GM18517 (cell line): ENCODE results near the gene COL23A1.

Experiments
- ATAC-seq: cut with Tn5 transposase; IDR thresholded peaks from one replicate; pipeline ENCODE4 v1.9.1; 2021; ENCODE audit warnings: mild to moderate bottlenecking, moderate library complexity; ENCODE audit not compliant: unreplicated experiment

Gene COL23A1

DNA sequence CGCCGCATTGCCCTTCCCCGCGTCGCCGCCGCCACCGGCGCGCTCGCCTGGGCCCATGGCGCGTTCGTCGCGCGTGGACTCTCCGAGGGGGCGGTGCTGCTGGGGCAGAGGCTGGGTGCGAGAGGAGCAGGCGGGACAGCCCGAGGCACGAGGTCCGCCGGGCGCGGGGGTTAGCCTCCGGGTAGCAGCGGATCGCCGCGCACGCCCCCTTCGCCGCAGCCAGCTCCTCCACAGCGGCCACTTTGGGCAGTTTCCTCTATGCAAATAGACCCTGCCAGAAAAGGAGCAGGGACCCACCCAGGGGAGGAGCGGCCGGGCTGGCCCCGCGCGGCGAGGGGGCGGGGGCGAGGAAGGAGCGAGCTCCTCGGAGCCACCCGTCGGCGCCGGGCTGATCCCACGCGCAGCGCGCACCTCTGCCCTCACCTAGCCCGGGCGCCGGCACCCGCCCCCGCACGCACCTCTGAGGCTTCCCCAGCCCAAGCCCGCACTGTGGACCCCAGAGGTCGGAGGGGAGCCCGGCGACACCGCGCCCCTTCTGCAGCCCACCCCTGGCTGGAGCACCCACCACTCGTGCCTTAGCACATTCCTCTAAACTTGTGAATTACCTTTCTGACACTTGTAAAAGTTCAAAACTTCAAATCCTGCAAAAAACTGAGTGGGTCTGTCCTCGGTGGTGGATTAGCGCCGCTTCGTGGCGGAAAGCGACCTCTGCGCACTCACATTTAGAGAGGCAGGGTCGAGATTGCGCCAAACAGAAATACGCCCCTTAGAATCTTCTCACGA, at the start of gene COL23A1:
TSS of gene COL23A1 (minus strand) at position 253 of the 783 bp plus-strand sequence.
- no peak for ATAC-seq

DNA sequence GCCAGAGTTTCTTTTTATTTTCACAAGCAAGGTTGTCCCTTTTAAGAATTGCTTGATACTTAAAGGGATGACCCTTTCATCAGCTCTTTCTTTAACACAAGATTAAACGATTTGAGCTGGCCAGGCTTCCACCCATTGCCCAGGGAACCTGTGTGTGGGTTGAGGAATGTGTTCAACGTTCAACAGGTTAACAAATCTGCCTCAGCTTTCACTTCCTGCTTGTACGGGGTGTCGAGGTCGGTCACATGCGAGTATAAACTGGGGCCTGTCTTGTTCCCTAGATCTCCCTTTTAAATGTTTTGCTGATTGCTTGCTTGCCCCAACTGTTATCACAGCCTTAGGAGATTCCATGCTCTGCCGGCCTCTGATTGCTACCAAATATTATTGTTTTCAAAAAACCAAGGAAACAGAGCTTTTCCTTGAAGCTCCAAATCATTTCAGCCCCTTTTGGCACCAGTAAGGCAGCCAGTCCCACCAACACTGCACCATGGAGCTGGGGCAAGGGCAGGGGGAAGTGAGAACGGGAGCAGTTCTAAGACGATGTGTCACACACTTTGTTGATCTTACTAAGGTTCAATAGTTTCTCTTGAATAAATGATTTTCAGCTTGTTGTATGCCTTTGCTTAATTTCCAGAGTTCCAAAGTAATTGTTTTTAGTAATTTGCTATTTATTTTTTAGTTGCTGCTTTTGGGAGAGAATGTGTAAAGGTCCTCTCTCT, 47.3 kb upstream of the COL23A1 start:
- ATAC-seq, result no peak

DNA sequence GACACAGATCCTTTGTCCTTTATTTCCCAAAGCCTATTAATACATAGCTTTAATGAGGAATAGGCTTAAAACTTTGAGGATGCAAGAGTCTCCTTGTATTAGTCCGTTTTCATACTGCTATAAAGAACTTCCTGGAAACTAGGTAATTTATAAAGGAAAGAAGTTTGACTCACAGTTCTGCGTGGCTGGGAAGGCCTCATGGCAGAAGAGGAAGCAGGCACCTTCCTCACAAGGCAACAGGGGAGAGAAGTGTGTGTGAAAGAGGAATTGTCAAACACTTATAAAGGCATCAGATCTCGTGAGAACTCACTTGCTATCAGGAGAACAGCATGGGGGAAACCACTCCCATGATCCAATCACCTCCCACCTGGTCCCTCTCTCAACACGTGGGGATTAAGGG, 42.1 kb upstream of the COL23A1 start:
- no peak for ATAC-seq

DNA sequence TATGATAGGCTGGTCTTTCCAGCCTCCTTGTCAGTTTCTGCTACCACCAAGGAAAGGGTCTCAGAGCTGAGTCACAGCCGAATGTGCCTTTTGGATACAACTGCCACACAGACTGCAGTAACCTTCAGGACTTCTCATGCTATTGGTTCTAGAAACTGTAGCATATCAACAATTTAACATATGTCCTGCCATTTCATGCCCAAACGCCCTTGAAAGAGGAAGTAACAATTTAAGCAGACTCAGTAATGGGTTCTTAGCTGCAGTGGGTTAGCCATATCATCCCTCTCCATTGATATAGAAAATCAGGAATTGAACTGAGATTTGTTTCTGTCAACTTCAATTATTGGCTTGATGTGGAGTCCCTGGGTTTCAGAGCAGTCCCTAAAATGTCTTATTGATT, 40.8 kb upstream of the COL23A1 start:
- no peak for ATAC-seq

DNA sequence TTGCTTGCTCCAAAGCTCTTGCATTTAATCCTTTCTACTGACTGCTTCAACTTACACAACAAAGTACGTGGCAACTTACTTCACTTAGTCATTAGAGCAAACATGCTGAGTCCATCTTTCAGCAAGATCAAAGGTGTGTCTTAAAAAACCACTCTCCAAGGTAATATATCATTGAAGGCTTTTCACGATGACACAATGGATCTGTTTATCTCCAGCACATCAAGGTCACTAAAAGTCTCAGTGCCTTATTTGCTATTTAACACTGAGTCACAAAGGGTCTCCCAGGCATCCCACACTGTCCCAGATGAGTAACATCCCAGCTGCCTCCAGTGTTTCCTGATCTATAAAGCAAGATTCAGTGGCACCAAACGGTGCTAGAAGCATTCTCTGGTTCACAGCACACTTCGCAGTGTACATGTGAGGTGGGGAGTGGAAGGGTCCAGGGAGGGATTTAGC, 40.3 kb upstream of the COL23A1 start:
- no peak for ATAC-seq

DNA sequence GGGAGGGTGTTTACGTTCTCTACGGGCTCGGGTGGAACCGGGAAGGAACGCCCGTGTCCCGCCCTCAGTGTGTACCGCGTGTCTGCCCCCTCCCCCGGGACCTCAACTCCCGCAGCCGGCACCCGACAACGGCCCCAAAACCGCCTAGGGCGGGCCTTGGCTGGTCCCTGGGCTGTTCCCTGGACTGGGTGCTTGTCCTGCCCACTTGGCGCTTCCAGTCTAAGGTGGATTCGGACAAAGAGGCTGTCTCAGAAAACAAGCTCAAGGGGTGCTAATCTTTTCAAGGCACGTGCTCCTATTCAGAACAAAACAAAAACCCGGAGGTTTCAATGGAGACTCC, 37.0 kb upstream of the COL23A1 start:
- ATAC-seq, result no peak

DNA sequence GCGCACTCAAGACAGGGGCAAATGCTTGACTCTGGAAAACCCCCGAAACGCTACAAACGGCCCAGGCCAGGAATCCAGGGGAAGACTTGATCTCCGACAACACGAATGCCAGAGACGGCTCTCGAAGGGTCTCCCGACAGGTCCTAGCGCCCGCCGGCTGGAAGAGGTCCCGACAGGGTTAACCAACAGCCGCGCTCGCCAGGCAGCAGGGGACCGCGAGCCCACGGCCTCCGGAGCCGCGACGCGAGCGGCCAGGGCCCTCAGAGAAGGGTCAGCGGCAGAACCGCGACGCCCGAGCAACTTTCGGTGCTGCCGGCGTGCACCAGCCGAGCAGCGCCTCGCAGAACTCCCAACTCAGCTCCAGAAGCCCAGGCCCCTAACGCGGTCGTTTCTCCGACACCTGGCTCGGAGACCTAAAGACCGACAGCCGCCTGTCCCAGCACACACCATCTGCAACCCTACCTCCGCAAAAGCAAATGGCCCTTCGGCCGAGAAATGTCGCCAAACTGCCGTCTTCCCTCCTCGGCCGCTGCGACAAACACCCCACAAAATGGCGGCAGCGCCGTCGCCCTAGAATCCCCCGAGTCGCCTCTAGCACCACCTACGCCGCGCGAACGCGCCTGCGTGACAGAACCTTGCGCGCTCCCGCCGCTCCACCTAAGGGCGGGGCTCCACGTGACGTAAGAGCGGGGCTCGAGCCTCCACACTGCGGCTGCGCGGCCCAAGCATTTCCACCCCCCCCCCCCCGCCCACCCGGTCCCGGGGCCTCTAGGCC, 36.5 kb upstream of the COL23A1 start, which contains the start of gene CLK4:
TSS of gene CLK4 (minus strand) at position 567 of the 775 bp plus-strand sequence. CDS start 3,634 bp downstream, outside the sequence.
- ATAC-seq, result peak; percentile 64

DNA sequence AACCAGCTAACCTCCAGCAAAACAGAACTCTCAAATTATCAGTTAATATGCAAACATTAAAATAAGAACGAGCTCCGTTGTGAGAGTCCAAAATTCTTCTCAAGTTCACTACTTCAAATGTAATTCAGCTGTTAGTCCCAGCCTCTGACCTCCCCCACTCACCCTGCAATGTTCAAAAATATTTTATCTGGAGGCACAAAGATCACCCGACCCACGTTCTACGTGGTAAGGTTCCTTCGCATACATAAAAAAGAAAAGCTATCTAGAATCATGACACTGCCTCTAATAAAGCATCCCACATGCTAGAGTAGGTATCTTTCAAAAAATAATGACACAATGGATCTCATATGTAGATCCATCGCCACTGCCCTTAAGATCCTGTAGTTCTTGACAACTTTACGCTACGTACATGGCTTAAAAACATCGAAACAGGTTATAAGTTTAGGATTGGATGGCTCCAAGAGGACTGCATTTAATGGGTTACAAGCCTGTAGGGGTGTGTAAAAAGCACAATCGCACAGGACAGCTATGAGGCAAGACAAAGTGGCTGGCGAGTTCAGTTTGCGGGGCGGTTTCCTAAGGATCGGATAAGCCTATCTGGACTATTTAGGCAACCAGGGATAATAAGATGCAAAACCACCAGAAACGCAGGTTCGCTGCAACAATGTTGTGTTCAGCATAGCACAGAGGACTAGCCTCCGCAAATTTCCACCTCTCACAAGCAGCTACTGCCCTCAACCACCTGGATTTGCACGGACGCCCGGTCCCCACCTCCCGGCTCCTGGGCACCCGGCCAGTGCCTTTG, 35.7 kb upstream of the COL23A1 start:
- ATAC-seq, result peak; percentile 28

DNA sequence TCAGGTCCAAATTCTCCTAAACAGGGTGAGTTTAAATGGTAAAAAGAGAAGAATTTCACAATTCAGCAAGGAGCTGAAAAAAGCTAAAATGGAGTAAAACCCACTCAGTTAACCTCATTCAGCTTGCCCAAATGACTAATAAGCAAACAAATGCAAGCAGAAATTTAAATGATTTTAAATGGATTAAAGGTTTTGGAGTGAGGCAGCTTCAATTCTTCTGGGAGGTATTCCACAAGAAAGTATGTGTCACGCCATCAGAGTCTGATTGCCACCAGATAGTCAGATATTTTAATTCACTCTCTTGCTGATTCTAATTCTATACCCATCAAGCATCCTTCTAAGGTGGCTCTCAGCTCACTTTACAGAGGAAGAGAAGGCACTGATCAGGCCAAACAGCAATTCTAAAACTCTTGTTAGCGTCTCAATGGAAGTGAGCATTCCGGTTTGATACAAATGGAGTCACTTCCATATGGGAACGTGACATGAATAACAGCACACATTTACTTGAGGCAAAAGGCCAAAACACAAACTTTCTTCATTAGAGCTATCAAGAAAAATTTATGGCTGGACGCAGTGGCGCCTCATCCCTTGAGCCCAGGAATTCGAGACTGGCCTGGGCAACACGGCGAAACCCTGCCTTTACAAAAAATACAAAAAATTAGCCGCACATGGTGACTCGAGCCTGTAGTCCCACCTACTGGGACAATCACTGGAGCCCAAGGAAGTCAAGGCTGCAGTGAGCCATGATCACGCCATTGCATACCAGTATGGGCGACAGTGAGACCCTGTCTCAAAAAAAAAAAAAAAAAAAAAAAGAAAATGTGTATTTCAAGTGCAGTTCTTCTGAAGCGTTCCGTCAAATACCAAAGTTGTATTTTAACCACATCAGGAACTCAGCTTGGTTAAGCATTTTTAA, 34.7 kb upstream of the COL23A1 start:
- ATAC-seq, result no peak

DNA sequence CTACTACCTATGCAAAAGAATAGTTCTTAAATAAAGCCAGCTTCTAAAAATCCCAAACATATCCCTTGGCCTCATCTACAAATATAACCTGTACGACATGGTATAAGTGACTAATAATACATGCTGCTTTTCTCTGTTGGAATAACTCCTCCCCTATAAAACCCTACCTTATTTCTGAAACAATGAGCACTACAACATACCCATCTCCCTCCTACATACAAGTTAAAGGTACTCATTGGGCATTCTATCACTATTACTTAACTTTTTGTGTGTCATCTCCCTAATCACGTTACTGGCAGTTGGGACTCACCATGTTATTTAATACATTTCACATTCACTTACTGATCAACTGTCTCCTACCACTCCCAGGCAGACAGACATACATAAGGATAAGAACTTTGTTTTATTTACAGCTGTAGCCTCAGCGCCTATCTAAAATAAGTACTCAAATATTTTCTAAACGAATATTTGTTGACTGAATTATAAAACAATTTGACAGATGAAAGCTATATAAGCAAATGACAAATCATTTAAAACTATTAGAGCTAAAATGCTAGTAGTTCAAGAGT, 32.6 kb upstream of the COL23A1 start:
- ATAC-seq, result no peak

DNA sequence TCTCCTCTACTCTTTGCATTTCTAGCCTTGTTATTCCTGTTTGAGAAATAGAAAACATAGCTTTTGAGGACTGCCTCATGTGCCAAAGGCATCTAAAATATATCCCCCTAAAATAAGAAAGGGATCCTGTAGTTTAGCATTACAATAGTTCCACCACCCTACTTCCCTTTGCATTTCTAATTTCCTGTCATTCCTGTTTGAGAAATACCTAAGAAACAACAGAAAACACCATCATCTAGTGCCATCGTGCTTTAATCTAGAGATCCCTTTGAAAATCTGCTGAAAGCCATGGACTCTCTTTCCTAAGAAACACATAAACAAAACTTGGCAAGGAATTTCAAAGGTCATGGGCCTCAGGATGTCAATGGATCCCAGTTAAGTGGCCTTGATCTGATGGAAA, 29.2 kb upstream of the COL23A1 start:
- no peak for ATAC-seq

DNA sequence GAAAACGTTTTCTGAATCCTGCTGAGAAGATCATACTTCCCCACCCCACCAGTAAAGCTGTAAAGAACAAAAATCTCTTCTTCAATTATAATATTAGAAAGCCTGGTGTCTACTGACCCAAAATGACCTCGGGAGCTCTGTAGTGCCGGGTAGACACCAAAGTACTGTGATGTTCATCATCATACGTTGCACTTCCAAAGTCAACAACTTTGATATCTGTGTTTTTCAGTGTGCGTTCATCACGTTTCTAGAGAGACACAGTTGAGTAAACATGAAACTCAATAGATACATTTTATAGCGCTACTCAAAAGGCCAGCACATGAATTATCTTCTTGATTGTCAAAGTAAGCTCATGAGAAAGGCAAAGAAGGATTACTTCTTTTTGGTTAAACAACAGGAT, 22.1 kb upstream of the COL23A1 start:
- no peak for ATAC-seq

DNA sequence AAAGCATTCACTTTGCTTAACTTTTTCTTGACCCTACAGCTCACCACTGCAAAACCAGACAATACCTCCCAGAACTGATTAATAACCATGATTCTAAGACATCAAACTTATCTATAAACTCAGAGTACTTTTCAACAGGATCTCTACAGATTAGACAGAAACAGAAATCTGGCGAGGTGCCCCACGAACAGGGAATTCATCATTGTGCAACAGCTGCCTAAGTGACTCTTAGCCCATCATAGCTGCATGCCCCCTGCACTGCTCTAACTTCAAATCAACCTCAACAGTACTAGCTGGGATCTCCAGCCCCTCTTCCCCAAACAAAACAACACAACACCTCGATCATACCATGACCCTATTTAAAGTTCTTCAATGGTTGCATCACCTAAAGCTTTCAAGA, 16.1 kb upstream of the COL23A1 start:
- ATAC-seq, result no peak

DNA sequence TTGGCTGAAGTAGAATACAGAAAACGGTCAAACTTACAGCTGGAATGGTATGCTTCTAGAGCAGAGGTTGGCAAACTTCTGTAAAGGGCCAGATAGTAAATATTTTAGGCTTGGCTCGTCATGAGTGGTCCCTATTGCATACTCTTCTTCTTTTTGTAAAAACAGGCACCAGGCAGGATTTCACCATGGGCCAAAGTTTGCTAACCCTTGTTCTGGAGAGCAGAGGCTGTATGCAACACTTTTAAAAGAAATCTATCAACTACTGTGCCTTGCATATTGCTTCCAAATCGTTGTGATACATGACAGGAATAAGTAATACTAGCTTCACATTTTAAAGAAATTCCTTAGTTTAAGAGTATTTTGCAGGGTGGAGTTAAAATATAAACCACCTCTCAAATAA, 15.6 kb upstream of the COL23A1 start:
- no peak for ATAC-seq

DNA sequence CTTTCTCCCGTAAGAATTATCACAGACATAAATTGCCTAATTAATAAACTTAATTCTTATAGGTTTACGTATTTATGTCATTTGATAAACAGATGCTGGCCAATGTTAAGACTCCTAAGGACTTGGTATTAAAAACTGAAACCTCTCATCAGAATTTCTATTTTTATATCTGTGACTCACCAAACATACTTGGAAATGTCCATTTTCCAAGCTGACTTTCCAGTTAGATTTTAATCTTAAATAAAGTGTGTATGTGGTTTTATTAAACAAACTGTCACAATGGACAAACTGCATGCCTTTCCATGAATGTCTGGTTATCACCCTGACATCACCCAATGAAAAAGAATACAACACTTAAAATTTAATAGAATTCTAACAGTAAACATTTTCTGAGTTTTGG, 12.6 kb upstream of the COL23A1 start:
- no peak for ATAC-seq

DNA sequence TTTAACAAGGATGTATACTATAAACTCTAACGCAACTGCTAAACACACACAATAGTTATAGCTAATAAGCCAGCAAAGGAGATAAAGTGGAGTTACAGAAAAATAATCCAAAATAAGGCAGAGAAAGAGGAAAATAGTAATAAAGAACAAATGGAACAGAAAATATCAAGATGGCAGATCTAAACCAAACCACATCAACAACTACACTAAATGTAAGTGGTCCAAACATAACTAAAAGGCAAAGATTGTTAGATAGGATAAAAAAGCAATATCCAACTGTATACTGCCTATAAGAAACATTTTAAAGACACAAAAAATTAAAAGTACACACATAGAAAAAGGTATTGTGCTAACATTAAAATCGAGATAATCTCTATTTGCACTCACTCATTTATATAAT, 5.6 kb upstream of the COL23A1 start:
- ATAC-seq, result no peak

DNA sequence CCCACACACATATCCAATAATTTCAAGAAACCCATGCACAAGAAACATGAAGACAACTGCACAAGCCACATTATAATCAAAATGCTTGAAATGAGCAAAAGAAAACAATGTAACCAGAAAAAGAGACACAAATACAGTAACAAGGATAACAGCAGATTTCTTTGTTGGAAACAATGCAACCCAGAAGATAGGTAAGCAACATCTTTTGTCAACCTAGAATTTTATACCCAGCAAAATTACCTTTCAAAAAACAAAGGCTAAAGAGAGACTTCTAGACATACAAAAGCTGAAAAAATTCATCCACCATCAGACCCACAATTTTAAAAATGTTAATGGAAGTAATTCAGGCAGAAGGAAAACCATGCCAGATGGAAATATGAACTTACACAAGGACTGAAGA, 5.0 kb upstream of the COL23A1 start:
- ATAC-seq, result no peak

DNA sequence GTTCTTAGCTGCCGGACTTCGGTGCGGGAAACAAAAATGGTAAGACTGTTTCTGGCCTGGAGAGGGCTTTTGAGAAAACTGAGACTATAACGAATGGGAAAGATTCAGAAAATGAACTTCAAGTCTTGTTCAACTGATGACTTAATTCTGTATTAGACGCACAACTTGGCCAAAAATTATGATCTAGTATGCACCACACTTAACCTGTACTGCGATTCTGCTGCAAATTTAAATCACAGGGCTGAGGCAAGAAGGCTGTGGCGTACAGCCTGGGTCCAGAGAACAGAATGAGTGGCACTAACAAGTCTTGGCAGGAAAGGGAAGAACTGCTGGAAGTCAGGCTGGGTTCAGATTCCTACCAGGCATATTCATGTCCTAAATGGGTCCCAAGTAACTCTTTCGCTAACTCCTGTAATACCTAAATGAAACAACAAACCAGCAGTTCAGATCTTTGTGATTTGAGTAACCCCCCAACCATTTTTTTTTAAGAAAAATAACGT, 781 bp upstream of the COL23A1 start:
- no peak for ATAC-seq
